A673 (cell line): ENCODE data around the gene TMEM129.

Experiments
- CTCF ChIP-seq: fragments of 300-800, 200-600 bp; sonication (generic); conservative IDR thresholded peaks from 2 replicates; pipeline ENCODE4 v1.5.1; 2017; ENCODE audit warnings: low read depth, mild to moderate bottlenecking, antibody characterized with exemption, low read length, moderate library complexity, mixed read lengths
- EZH2 ChIP-seq: fragments of 200-600 bp; sonication (generic); IDR thresholded peaks from 2 replicates; pipeline ENCODE4 v1.6.1; 2017; ENCODE audit warnings: borderline replicate concordance, low read depth, mild to moderate bottlenecking, mixed read lengths, antibody characterized with exemption, low read length; ENCODE audit not compliant: poor library complexity, severe bottlenecking

- TF ChIP-seq EZH2 (no peak), CTCF (no peak)
These were observed 30.2 kb upstream of the TMEM129 start for GRCh38 chr4:1751155-1751918.
